HG03521 (cell line): Measurements from ENCODE around the gene ENOX2.

Experiments
- ATAC-seq: cut with Tn5 transposase; IDR thresholded peaks from one replicate; pipeline ENCODE4 v1.9.1; 2021; ENCODE audit warnings: mild to moderate bottlenecking, moderate library complexity; ENCODE audit not compliant: unreplicated experiment

Gene ENOX2

GRCh38 chrX:130704053-130705038 lies 198.7 kb downstream of the ENOX2 start:
- ATAC-seq: no peak

GRCh38 chrX:130702867-130703707 lies 199.9 kb downstream of the ENOX2 start:
- ATAC-seq: no peak

GRCh38 chrX:130700629-130701028 lies 202.4 kb downstream of the ENOX2 start:
- ATAC-seq: no peak

- no peak for ATAC-seq
Measured at GRCh38 chrX:130699618-130700017, 203.4 kb downstream of the ENOX2 start.

GRCh38 chrX:130696542-130696941 lies 206.5 kb downstream of the ENOX2 start:
- ATAC-seq: no peak

GRCh38 chrX:130695931-130696330 lies 207.1 kb downstream of the ENOX2 start:
- no peak for ATAC-seq

GRCh38 chrX:130694983-130695382 lies 208.0 kb downstream of the ENOX2 start:
- ATAC-seq: no peak

GRCh38 chrX:130691576-130691975 lies 211.4 kb downstream of the ENOX2 start:
- no peak for ATAC-seq

GRCh38 chrX:130688360-130688759 lies 214.6 kb downstream of the ENOX2 start:
- no peak for ATAC-seq

- no peak for ATAC-seq
Measured at GRCh38 chrX:130682990-130683389, 220.0 kb downstream of the ENOX2 start.

GRCh38 chrX:130680164-130681035 lies 222.6 kb downstream of the ENOX2 start:
- no peak for ATAC-seq

GRCh38 chrX:130676861-130677260 lies 226.1 kb downstream of the ENOX2 start:
- no peak for ATAC-seq

GRCh38 chrX:130672214-130672613 lies 230.8 kb downstream of the ENOX2 start:
- ATAC-seq: no peak

GRCh38 chrX:130669233-130669632 lies 233.8 kb downstream of the ENOX2 start:
- ATAC-seq: no peak

- no peak for ATAC-seq
Measured at GRCh38 chrX:130665263-130665662, 237.7 kb downstream of the ENOX2 start.

- no peak for ATAC-seq
Measured at GRCh38 chrX:130658310-130658709, 244.7 kb downstream of the ENOX2 start.

- ATAC-seq: no peak
Measured at GRCh38 chrX:130654409-130654950, 248.5 kb downstream of the ENOX2 start.

- no peak for ATAC-seq
Measured at GRCh38 chrX:130652824-130653578, 250.0 kb downstream of the ENOX2 start.

GRCh38 chrX:130649738-130650137 lies 253.3 kb downstream of the ENOX2 start:
- ATAC-seq: no peak

GRCh38 chrX:130647468-130647867 lies 255.5 kb downstream of the ENOX2 start:
- no peak for ATAC-seq
